GM12873 (cell line): ENCODE measurements around the gene TRABD2B.

Experiments used
- TF ChIP-seq, protein P1 (sequence below): IDR thresholded peaks from 2 replicates; pipeline ENCODE4 v1.5.1; 2012; ENCODE audit warnings: low read depth, mild to moderate bottlenecking, moderate library complexity, low read length, control low read depth; ENCODE audit not compliant: insufficient read depth; ENCODE audit errors: missing control alignments

Gene TRABD2B

DNA sequence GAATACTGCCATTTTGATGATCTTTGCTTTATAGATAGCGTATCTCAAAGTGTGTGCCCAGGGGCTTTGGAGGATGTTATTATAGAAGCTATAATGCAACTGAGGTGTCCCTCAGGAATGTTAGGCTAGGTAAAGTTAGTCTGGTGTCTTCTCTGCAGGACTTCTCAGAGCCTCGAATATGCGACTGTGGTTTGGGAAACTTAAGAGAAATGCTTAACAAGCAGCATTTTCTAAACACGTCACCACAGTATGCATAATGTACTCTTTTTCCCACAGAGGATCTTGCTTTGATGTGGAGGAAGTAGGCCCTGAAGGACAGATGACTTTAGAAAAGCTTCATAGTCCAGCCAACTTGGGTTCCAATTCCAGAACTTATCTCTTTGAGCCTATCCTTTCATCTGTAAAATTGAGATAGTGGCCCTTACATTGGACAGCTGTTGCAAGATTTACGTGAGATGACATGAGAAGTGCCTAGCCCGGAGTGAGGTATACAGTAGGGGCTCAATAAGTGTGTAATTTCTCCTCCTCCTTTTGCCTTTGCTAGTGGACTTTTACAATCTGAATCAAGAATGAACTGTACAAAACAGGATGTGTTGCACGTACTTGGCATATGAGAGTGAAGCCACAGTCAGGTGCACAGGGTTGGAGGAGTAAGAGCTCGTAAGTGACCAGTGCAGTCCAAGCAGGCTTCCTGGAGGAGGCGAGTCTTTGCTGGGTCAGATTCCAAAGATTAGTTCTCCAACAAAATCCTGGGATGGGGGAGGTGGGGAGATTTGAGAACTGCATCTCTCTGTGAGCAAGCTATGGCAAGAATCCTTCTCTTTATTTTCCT lies 29.7 kb upstream of the TRABD2B start:
- TF ChIP-seq, protein P1, sequence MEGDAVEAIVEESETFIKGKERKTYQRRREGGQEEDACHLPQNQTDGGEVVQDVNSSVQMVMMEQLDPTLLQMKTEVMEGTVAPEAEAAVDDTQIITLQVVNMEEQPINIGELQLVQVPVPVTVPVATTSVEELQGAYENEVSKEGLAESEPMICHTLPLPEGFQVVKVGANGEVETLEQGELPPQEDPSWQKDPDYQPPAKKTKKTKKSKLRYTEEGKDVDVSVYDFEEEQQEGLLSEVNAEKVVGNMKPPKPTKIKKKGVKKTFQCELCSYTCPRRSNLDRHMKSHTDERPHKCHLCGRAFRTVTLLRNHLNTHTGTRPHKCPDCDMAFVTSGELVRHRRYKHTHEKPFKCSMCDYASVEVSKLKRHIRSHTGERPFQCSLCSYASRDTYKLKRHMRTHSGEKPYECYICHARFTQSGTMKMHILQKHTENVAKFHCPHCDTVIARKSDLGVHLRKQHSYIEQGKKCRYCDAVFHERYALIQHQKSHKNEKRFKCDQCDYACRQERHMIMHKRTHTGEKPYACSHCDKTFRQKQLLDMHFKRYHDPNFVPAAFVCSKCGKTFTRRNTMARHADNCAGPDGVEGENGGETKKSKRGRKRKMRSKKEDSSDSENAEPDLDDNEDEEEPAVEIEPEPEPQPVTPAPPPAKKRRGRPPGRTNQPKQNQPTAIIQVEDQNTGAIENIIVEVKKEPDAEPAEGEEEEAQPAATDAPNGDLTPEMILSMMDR, result no peak

DNA sequence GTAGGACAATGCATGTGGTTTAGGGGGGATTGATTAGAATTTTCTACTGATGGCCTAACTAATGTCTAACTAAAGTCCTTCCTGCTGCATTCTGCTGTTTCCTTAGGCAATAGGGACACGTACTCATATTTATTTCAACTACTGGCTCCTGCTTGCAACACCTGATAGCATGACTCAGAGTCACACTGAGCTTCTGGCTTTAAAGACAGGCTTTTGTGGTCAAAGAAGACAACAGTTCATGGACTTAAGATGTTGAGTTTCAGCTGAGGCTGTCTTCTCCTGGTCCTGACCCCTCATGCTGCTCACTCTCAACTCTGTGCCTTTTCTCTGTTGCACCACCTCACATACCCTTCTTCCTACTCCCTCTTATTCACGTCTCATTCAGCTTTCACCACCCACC lies 29.1 kb upstream of the TRABD2B start:
- TF ChIP-seq, protein P1, result no peak

- TF ChIP-seq, protein P1, result no peak
Observed at GRCh38 chr1:48025076-48025475, 27.9 kb upstream of the TRABD2B start.

GRCh38 chr1:48023488-48023887 lies 26.3 kb upstream of the TRABD2B start:
- TF ChIP-seq, protein P1, result no peak

DNA sequence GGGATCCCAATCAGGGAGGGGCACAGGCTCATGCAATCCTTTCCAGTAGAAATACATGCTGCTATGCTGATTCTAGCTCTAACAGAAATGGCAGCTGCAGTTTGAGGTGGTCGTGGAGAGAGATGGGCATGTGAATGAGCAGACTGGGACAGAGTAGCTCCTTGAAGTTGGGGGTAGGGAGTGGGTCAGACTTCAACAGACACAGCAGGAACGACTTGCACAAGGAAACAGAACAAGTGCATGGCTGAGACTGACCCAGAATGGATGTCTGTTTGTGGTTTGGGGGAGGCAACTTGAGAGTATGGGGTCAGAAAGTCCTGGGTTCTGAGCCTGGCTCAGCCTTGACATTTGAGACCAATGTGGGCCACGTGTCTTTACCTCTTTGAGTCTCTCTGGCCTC lies 25.1 kb upstream of the TRABD2B start:
- TF ChIP-seq, protein P1, result no peak

- TF ChIP-seq, protein P1, result no peak
Observed at GRCh38 chr1:48021792-48022191, 24.6 kb upstream of the TRABD2B start.

GRCh38 chr1:48019714-48020315 lies 22.6 kb upstream of the TRABD2B start:
- TF ChIP-seq, protein P1, result no peak
